K562 (cell line): ENCODE measurements around the gene SMC3. TPM values are rescaled to one million over a fixed set of nuclear protein-coding genes. Genes with fewer than 3 reads are reported as not detected.

Experiments
- ATAC-seq: fragments of 200-7000 bp; cut with Tn5 transposase; 3 replicates; pipeline ENCODE4 v1.9.1; 2020; ENCODE audit warnings: moderate library complexity
- BruUV-seq: library from RNA; stranded (reverse); fragments of 400-500 nt; replicated peaks from 2 replicates; lab custom pipeline; 2021; lab: Mats Ljungman, UMichigan
- CTCF ChIA-PET: fragments of 300-600 bp; formaldehyde crosslinking; extraction: SDS; loops from one replicate; lab custom pipeline; 2021; ENCODE audit warnings: low intra/inter-chr PET ratio; lab: Yijun Ruan, JAX
- POLR2A ChIA-PET: fragments of 300-600, 350-650 bp; sonication (Branson Sonifier 250); formaldehyde crosslinking; extraction: SDS; loops from one replicate; lab custom pipeline; 2021; ENCODE audit warnings: antibody characterized with exemption, inconsistent platforms; lab: Yijun Ruan, JAX
- DNase-seq, 4 experiments: peaks; one replicate each; pipeline versions ENCODE4 v3.0.0 to v3.0.0-alpha.2; 2011 to 2018; ENCODE audit warnings: low spot score in 3 of 4, mixed read lengths in 3 of 4; ENCODE audit errors: extremely low read depth in 1 of 4
- FAIRE-seq: peaks from 2 replicates; lab custom pipeline; 2011; peaks lifted over from hg19 to GRCh38; lab: Jason Lieb, UNC
- H2AFZ ChIP-seq: 2 replicates; pipeline ENCODE4 v1.6.0; 2011; ENCODE audit warnings: low read depth, low read length, control low read depth, inconsistent platforms
- H3K27ac ChIP-seq: fragments of 200-600 bp; 3 replicates; pipeline ENCODE4 v1.8.0; 2011; ENCODE audit warnings: low read depth, mild to moderate bottlenecking, control low read depth, inconsistent platforms, low read length, moderate library complexity, mixed read lengths; ENCODE audit errors: extremely low read depth
- H3K27me3 ChIP-seq, 2 experiments: fragments of 300-600 bp in 1 of 2; 2 replicates in 1 of 2; 3 replicates in 1 of 2; pipeline versions ENCODE4 v1.6.0 to v1.8.0; 2011; ENCODE audit warnings: inconsistent platforms in 2 of 2, low read length in 2 of 2, mild to moderate bottlenecking in 1 of 2, mixed read lengths in 1 of 2, moderate library complexity in 1 of 2; ENCODE audit not compliant: control insufficient read depth in 2 of 2, insufficient read depth in 2 of 2
- H3K36me3 ChIP-seq: fragments of 300-600 bp; 3 replicates; pipeline ENCODE4 v1.8.0; 2011; ENCODE audit warnings: mild to moderate bottlenecking, low read length, inconsistent platforms; ENCODE audit not compliant: control insufficient read depth, insufficient read depth
- H3K4me1 ChIP-seq, 2 experiments: fragments of 200-600 bp in 1 of 2; replicated peaks in 1 of 2; 2 replicates in 1 of 2; 3 replicates in 1 of 2; pipeline versions ENCODE4 v1.5.1 to v1.8.0; 2011; ENCODE audit warnings: inconsistent platforms in 2 of 2, low read length in 2 of 2, mild to moderate bottlenecking in 1 of 2, mixed read lengths in 1 of 2, moderate library complexity in 1 of 2; ENCODE audit not compliant: control insufficient read depth in 2 of 2, insufficient read depth in 2 of 2
- H3K4me2 ChIP-seq: 2 replicates; pipeline ENCODE4 v1.6.1; 2011; ENCODE audit warnings: low read length, control low read depth, inconsistent platforms, mixed read lengths; ENCODE audit not compliant: insufficient read depth
- H3K4me3 ChIP-seq: fragments of 200-600 bp; sonication (generic), shearing (Covaris generic); 2 replicates; pipeline ENCODE4 v1.5.1; 2016; ENCODE audit warnings: control low read depth, inconsistent platforms
- H3K79me2 ChIP-seq: fragments of 200-600 bp; 3 replicates; pipeline ENCODE4 v1.8.0; 2011; ENCODE audit warnings: low read length, inconsistent platforms; ENCODE audit not compliant: control insufficient read depth, insufficient read depth
- H3K9ac ChIP-seq, 2 experiments: 2 replicates each; pipeline versions ENCODE4 v1.6.0 to v1.6.1; 2011; ENCODE audit warnings: low read depth in 2 of 2, low read length in 2 of 2, control low read depth in 1 of 2, inconsistent platforms in 1 of 2, mild to moderate bottlenecking in 1 of 2, mixed read lengths in 1 of 2; ENCODE audit not compliant: insufficient read depth in 1 of 2
- H3K9me1 ChIP-seq: one replicate; pipeline ENCODE4 v1.6.0; 2011; ENCODE audit warnings: inconsistent platforms, mild to moderate bottlenecking, low read length, moderate library complexity; ENCODE audit not compliant: control insufficient read depth, insufficient read depth
- H3K9me3 ChIP-seq: replicated peaks from 2 replicates; pipeline ENCODE4 v1.5.1; 2011; ENCODE audit warnings: low read depth, low read length, inconsistent platforms; ENCODE audit not compliant: control insufficient read depth, insufficient read depth
- H4K20me1 ChIP-seq: replicated peaks from 2 replicates; pipeline ENCODE4 v1.6.1; 2011; ENCODE audit warnings: low read length, inconsistent platforms, mixed read lengths; ENCODE audit not compliant: control insufficient read depth, insufficient read depth
- BRD9 ChIP-seq: fragments of 450-650 bp; IDR thresholded peaks from 2 replicates; pipeline ENCODE4 v1.6.1; 2018; ENCODE audit warnings: low read depth; ENCODE audit not compliant: partially characterized antibody
- DACH1 ChIP-seq: fragments of 450-650 bp; IDR thresholded peaks from 2 replicates; pipeline ENCODE4 v1.6.1; 2018; ENCODE audit not compliant: partially characterized antibody
- ELK3 ChIP-seq: fragments of 450-650 bp; formaldehyde crosslinking; IDR thresholded peaks from 2 replicates; pipeline ENCODE4 v1.4.0; 2020; ENCODE audit warnings: mild to moderate bottlenecking
- FOSL1 ChIP-seq: fragments of 200-800 bp; sonication (Bioruptor generic); conservative IDR thresholded peaks from 2 replicates; pipeline ENCODE4 v1.6.1; 2016; ENCODE audit warnings: missing genetic modification characterization, missing compliant biosample characterization
- NFE2 ChIP-seq: IDR thresholded peaks from 2 replicates; pipeline ENCODE4 v1.6.1; 2014; ENCODE audit warnings: antibody characterized with exemption, low read depth
- ZNF785 ChIP-seq: fragments of 250-450 bp; sonication (Bioruptor Pico); IDR thresholded peaks from 2 replicates; pipeline ENCODE4 v1.4.0; 2020; ENCODE audit warnings: mild to moderate bottlenecking
- WGBS: fragments of 100-300 bp; shearing (Covaris generic); methylation state at CpG from one replicate; pipeline ENCODE4 v1.1.6; 2016; ENCODE audit warnings: low coverage, mixed read lengths; ENCODE audit not compliant: insufficient coverage; ENCODE audit errors: missing lambda C conversion rate; 5-methylcytosine and 5-hydroxymethylcytosine counted together
- in situ Hi-C: fragments of 300-500 bp; cut with MboI; formaldehyde crosslinking; loops from 4 replicates; pipeline ENCODE4 v1.15.0; 2018; ENCODE audit warnings: inconsistent platforms, mixed read lengths
- intact Hi-C: fragments of 100-400 bp; cut with micrococcal nuclease; formaldehyde crosslinking; loops from 2 replicates; pipeline ENCODE4 v1.14.2; 2022
- polyA plus RNA-seq, 8 experiments: library from polyadenylated mRNA; depleted of rRNA in 4 of 8; stranded (reverse) in 5 of 8; unstranded in 3 of 8; fragments of >200 nt; fragmentation: Nextera tagmentation in 2 of 8; fragmentation: Illumina TruSeq in 1 of 8; extraction: Ambion mirVana in 2 of 8; extraction: Trizol in 1 of 8; gene quantifications; 2 replicates each; pipeline versions ENCODE4 v1.2.1 to v1.2.3, GENCODE V29; 2011 to 2014; ENCODE audit warnings: inconsistent platforms in 1 of 8, missing spikeins in 1 of 8
- total RNA-seq, 7 experiments: library from RNA; depleted of rRNA in 6 of 7; stranded (reverse); fragments of >200 nt in 6 of 7; fragmentation: Illumina TruSeq in 2 of 7; extraction: Trizol in 2 of 7; gene quantifications; 2 replicates each; pipeline versions ENCODE4 v1.2.1 to v1.2.3, GENCODE V29; 2011 to 2021; ENCODE audit warnings: low replicate concordance in 1 of 7
- TF ChIP-seq, protein P1 (sequence below): sonication (generic); formaldehyde crosslinking; IDR thresholded peaks from 2 replicates; pipeline ENCODE4 v1.8.1; 2023; ENCODE audit warnings: mild to moderate bottlenecking, missing genetic modification reagents, moderate library complexity

Gene SMC3
- total and polyA plus RNA-seq, 9 of the 15 experiments (the other 6 are each of a cell fraction or from before 2014, with no cell fraction given) = 21.3 to 62.6 (median 39.3) TPM

DNA sequence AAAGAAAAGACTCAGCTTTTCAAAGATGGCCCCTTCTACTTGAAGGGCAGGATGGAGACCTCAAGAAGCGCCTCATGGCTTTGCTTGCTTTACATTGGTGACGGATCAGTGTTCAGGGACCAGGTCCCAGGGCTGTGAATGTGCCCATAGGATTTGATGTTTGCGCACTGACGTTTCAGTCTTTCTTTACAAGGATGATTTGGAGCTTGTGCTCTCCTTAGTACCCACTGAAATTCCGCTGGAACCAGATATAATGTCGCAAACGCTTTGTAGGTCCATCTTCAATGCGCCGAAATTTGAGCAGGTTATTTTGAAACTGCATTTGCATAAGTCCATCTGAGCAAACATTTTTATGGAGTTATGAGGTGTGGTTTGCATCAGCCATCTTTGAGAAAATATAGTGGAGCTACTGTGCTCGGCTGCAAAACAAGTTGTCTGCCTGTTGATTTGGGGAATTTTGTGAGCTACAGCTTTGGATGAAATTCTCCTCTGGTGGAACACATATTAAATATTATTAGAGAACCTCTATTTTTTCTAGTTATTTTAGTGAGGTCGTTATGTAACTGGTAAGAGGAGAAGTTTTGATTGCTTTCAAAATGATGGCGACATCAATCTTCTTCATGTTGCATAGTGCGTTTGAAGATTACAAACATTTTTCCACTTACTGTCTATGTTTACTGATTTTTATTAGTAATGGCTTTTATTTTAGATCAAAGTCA, 79.1 kb downstream of the SMC3 start (continued):
- TF ChIP-seq NFE2 (no peak), ZNF785 (CRISPR knock-in tag) (no peak)

DNA sequence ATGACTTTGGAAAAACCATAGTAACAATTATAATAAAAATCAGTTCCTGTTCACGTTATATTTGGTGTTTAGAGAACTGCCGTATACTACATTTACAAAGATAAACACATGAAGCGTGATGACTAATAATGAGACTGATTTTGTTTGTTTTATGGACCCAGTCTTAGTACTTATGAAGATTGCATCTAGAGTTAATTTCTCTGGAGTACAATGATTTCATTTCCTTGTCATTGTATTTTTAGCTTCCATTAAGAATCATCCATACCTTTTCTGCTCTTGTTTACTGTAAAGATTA, 79.6 kb downstream of the SMC3 start:
- CTCF ChIA-PET = no interaction called here

More for the DNA sequence above, 79.6 kb downstream of the SMC3 start:
- no peak for DNase-seq
- Histone ChIP-seq H3K27me3 (no peaks in the 10 kb centered on the region), H2AFZ (peak overlapping the region; percentile 60; the same call in 1 of the 2 replicates), H3K4me2 (peak overlapping the region; percentile 84), H3K27ac (peak overlapping the region; percentile 85; the same call in 2 of the 3 replicates), H4K20me1 (no peaks in the 10 kb centered on the region), H3K9me3 (no peaks in the 10 kb centered on the region), H3K9ac (peak overlapping the region in 1 of 2 experiments; percentile 90; a peak in 2 of 4 replicates), H3K36me3 (no peaks in the 10 kb centered on the region), H3K4me1 (peaks cover 22 to 24% of the 10 kb centered on the region in 2 experiments), H3K9me1 (no peaks in the 10 kb centered on the region), H3K79me2 (peaks cover 79% of the 10 kb centered on the region), H3K4me3 (peak overlapping the region; percentile 66)
- in situ Hi-C loops = no loop called here
- FAIRE-seq = no peak
- ATAC-seq = no peak
- 7% methylated on average over 3 of the region's 3 CpGs for WGBS
- intact Hi-C loops = loop anchor here (2.0 to 5.0 kb wide), 2 partner anchors 26 to 225 kb away; partner anchors contain the start of gene PDCD4
- POLR2A ChIA-PET = interaction anchor here (0.6 to 1.9 kb wide), 5 partner anchors 12 to 64 kb away, joined by 3 to 10 read pairs (median 5); no protein-coding TSS in a partner anchor
- no TSS peak for BruUV-seq
- 0 out of 2 replicates have a peak, but pooled peaks have one; percentile 31 for TF ChIP-seq FOSL1 (tag)
- peak; percentile 39 for TF ChIP-seq DACH1
- TF ChIP-seq ELK3 (CRISPR knock-in tag) = no peak
- TF ChIP-seq BRD9 = no peak
- TF ChIP-seq, protein P1, sequence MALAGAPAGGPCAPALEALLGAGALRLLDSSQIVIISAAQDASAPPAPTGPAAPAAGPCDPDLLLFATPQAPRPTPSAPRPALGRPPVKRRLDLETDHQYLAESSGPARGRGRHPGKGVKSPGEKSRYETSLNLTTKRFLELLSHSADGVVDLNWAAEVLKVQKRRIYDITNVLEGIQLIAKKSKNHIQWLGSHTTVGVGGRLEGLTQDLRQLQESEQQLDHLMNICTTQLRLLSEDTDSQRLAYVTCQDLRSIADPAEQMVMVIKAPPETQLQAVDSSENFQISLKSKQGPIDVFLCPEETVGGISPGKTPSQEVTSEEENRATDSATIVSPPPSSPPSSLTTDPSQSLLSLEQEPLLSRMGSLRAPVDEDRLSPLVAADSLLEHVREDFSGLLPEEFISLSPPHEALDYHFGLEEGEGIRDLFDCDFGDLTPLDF (CRISPR knock-in tag) = no peak
